Mesothelial cell of epicardium (in vitro differentiated cells): ENCODE results near the gene CACNB4. TPM values are rescaled to one million over a fixed set of nuclear protein-coding genes. Genes with fewer than 3 reads are reported as not detected.

Experiments
- DNase-seq, 2 experiments: peaks; one replicate each; pipeline ENCODE4 v3.0.0; 2021; ENCODE audit warnings: low spot score in 2 of 2; ENCODE audit not compliant: unreplicated experiment in 2 of 2
- H3K27ac Mint-ChIP-seq: 2 replicates; pipeline ENCODE4 v1.8.0; 2021; ENCODE audit warnings: mixed read lengths
- H3K27me3 Mint-ChIP-seq: 2 replicates; pipeline ENCODE4 v1.8.0; 2021; ENCODE audit warnings: low read depth, mixed read lengths
- H3K36me3 Mint-ChIP-seq: 2 replicates; pipeline ENCODE4 v1.8.0; 2021; ENCODE audit warnings: mixed read lengths
- H3K4me1 Mint-ChIP-seq: 2 replicates; pipeline ENCODE4 v1.8.0; 2021; ENCODE audit warnings: mixed read lengths
- H3K4me3 Mint-ChIP-seq: 2 replicates; pipeline ENCODE4 v1.8.0; 2021; ENCODE audit warnings: mild to moderate bottlenecking, moderate library complexity, mixed read lengths
- H3K9me3 Mint-ChIP-seq: 2 replicates; pipeline ENCODE4 v1.8.0; 2021; ENCODE audit warnings: mixed read lengths
- CTCF ChIP-seq: fragments of 200-600 bp; sonication (generic); IDR thresholded peaks from one replicate; pipeline ENCODE4 v1.5.0; 2021; ENCODE audit warnings: antibody characterized with exemption; ENCODE audit not compliant: unreplicated experiment
- total RNA-seq: library from RNA; stranded (reverse); gene quantifications from 3 replicates; pipeline ENCODE4 v1.2.1, GENCODE V29; 2021

The CACNB4 gene
- total RNA-seq, 1 donor from 2014 or later, result 4.1 TPM

GRCh38 chr2:152042636-152043615 lies 55.9 kb downstream of the CACNB4 start:
- Mint-ChIP-seq H3K27me3 (no peaks in the 10 kb centered on the region), H3K4me1 (peaks cover 14% of the 10 kb centered on the region), H3K4me3 (no peak overlapping the region), H3K36me3 (no peaks in the 10 kb centered on the region), H3K27ac (no peak overlapping the region), H3K9me3 (no peaks in the 10 kb centered on the region)
- TF ChIP-seq CTCF, result no peak
- no peak for DNase-seq

- peaks cover 15% of the 10 kb centered on the region for H3K27me3 Mint-ChIP-seq
- no peak for TF ChIP-seq CTCF
These were observed 60.3 kb downstream of the CACNB4 start for GRCh38 chr2:152038441-152038958.

GRCh38 chr2:152037743-152038435 lies 61.0 kb downstream of the CACNB4 start:
- H3K4me1 Mint-ChIP-seq, result peaks cover 9% of the 10 kb centered on the region
- H3K27me3 Mint-ChIP-seq, result peaks cover 20% of the 10 kb centered on the region
- DNase-seq, result no peak
- no peak for TF ChIP-seq CTCF
- H3K9me3 Mint-ChIP-seq, result no peaks in the 10 kb centered on the region
- no peaks in the 10 kb centered on the region for H3K36me3 Mint-ChIP-seq
- no peak overlapping the region for H3K4me3 Mint-ChIP-seq
- no peak overlapping the region for H3K27ac Mint-ChIP-seq

More at GRCh38 chr2:152038441-152038958, 60.3 kb downstream of the CACNB4 start:
- DNase-seq, result no peak
- no peak overlapping the region for H3K27ac Mint-ChIP-seq
- peaks cover 9% of the 10 kb centered on the region for H3K4me1 Mint-ChIP-seq
- H3K9me3 Mint-ChIP-seq, result no peaks in the 10 kb centered on the region
- no peak overlapping the region for H3K4me3 Mint-ChIP-seq
- no peaks in the 10 kb centered on the region for H3K36me3 Mint-ChIP-seq

- Mint-ChIP-seq H3K9me3 (no peaks in the 10 kb centered on the region), H3K4me1 (peaks cover 9% of the 10 kb centered on the region), H3K27me3 (peaks cover 24% of the 10 kb centered on the region), H3K36me3 (no peaks in the 10 kb centered on the region), H3K4me3 (no peak overlapping the region), H3K27ac (no peak overlapping the region)
- DNase-seq, result peak in 1 of 2 experiments; percentile 64
- peak; percentile 55 for TF ChIP-seq CTCF
These were observed 62.0 kb downstream of the CACNB4 start for GRCh38 chr2:152036611-152037469.

- Mint-ChIP-seq H3K4me3 (no peak overlapping the region), H3K27ac (no peak overlapping the region), H3K4me1 (peaks cover 2% of the 10 kb centered on the region), H3K9me3 (no peaks in the 10 kb centered on the region), H3K36me3 (no peaks in the 10 kb centered on the region), H3K27me3 (peaks cover 25% of the 10 kb centered on the region)
- TF ChIP-seq CTCF, result no peak
- no peak for DNase-seq
These were observed 64.5 kb downstream of the CACNB4 start for GRCh38 chr2:152034257-152034801.
